ENCODE measurements around the gene CA14. TPM values are rescaled to one million over a fixed set of nuclear protein-coding genes. Genes with fewer than 3 reads are reported as not detected.
A peak's percentile ranks its signal among the peaks of the same experiment; 100 is the strongest.
"Not testable (repeated sequence)": the region's sequence is repeated elsewhere in the genome, so short reads cannot be mapped to it uniquely, and the experiment has no call there.

Gene CA14
- total RNA-seq, 6 donors from 2014 or later: 0.61 to 1.0 (median 0.63) TPM; not detected in 2

DNA sequence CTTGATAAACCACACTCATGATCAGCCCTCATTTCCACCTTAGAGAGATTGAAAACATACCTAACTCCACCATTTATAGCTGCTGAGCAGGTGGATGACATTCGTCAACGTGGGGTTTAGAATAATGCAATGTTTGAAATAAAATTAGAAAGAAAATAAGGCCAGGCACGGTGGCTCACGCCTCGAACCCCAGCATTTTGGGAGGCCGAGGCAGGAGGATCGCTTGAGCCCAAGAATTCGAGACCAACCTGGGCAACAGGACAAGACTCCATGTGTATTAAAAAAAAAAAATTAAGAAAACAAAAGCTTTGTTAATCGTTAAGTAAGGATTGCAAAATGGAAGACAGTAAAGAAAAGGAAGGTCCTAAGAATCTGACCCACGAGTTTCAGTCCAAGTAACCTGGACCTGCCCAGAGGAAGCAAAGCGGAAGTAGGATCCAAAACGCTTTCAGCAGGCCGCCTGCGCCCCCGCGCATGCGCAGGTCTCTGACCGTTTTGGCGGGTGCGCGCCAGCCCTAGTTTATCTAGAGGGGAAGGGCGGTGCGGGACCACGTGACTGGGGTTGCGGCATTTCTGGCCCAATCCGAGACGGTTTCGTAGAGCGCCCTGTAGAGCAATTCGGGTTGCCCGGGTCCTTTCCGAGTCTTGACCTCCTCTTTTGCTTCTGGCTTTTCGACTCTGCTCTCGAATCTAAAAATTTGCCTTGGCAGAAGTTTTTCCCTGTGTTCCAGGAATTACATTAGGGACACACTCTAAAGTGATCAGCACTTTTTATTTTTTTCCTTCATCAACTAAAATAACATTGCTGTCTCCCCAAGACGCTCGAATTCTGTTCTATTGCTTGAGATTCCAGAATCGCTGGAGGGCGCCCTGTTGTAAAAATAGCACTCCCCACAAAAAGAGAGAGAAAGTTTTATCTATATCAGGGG, 44.1 kb upstream of the CA14 start:
- peaks cover 4 to 5% (median 4%) of the 10 kb centered on the region in 4 donors for H3K4me1 ChIP-seq
- H3K9me3 ChIP-seq: no peaks in the 10 kb centered on the region
- DNase-seq (peak; percentile 95 to 97), ATAC-seq (ENCODE audit: low FRiP score in 2 of 2) (peak; percentile 98 to 100)
- peak overlapping the region in 3 of 4 donors; percentile 40 to 50 (median 50) for H3K4me3 ChIP-seq
- TF ChIP-seq POLR2A (IDR thresholded peaks at IDR 0.05) (peak in 3 of 4 donors; percentile 26 to 59 (median 40)), EP300 (IDR thresholded peaks at IDR 0.05) (peak in 1 of 4 donors; percentile 2), POLR2AphosphoS5 (IDR thresholded peaks at IDR 0.05) (peak in 1 of 2 donors; percentile 65)
- TF ChIP-seq, protein P1, sequence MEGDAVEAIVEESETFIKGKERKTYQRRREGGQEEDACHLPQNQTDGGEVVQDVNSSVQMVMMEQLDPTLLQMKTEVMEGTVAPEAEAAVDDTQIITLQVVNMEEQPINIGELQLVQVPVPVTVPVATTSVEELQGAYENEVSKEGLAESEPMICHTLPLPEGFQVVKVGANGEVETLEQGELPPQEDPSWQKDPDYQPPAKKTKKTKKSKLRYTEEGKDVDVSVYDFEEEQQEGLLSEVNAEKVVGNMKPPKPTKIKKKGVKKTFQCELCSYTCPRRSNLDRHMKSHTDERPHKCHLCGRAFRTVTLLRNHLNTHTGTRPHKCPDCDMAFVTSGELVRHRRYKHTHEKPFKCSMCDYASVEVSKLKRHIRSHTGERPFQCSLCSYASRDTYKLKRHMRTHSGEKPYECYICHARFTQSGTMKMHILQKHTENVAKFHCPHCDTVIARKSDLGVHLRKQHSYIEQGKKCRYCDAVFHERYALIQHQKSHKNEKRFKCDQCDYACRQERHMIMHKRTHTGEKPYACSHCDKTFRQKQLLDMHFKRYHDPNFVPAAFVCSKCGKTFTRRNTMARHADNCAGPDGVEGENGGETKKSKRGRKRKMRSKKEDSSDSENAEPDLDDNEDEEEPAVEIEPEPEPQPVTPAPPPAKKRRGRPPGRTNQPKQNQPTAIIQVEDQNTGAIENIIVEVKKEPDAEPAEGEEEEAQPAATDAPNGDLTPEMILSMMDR (IDR thresholded peaks at IDR 0.05): peak in 3 of 6 experiments; percentile 25 to 39 (median 30)
- WGBS, 2 donors: 17 to 18% methylated on average over 38 of the region's 38 CpGs
- H3K27me3 ChIP-seq: no peaks in the 10 kb centered on the region
- H3K36me3 ChIP-seq: no peaks in the 10 kb centered on the region
- peak overlapping the region; percentile 74 to 89 (median 86) for H3K27ac ChIP-seq

DNA sequence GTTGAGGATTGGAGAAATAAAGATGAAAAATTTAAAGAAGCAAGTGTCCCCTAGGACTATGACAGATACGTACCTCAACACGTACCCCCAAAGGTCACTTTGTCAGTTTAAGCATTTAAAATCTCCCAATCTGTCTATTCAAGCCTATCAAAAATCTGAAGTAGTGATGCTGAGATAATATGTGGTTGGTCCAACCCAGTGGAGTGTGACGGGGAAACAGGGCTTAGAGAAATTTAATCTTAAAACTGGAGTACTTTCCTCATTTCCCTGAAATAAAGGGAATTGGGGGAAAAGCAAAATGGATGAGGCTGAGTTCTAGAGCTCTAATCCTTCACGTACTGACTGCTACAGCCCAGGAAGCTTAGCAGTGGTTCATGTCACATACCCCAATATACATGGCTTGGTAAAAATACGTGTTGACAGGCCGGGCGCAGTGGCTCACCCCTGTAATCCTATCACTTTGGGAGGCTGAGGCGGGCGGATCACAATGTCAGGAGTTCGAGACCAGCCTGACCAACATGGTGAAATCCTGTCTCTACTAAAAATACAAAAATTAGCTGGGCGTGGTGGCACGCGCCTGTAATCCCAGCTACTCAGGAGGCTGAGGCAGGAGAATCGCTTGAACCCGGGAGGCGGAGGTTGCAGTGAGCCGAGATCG, 43.3 kb upstream of the CA14 start:
- ATAC-seq (ENCODE audit: low FRiP score in 2 of 2): peak in 1 of 2 donors; percentile 16
- not testable (repeated sequence) for H3K36me3 ChIP-seq, DNase-seq, H3K27me3 ChIP-seq, H3K9me3 ChIP-seq, H3K4me1 ChIP-seq
- peak overlapping the region; percentile 74 to 89 (median 86) for H3K27ac ChIP-seq
- peak overlapping the region in 3 of 4 donors; percentile 40 to 50 (median 50) for H3K4me3 ChIP-seq
- WGBS, 2 donors: 76 to 80% methylated on average over 18 of the region's 18 CpGs
- TF ChIP-seq, protein P1 (IDR thresholded peaks at IDR 0.05): peak in 1 of 6 experiments; percentile 16

DNA sequence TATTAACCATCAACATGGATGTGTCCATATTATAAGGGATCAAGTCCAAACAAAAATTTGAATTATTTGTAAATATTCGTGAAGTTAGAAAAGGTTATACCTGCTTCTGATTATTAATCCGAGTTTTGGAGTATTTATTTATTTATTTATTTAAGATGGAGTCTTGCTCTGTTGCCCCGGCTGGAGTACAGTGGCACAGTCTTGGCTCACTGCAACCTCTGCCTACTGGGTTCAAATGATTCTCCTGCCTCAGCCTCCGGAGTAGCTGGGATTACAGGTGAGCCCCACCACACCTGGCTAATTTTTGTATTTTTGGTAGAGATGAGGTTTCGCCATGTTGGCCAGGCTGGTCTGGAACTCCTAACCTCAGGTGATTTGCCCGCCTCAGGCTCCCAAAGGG, 41.7 kb upstream of the CA14 start:
- 94 to 97% methylated on average over 5 to 6 of the region's 6 CpGs for WGBS, 2 donors

DNA sequence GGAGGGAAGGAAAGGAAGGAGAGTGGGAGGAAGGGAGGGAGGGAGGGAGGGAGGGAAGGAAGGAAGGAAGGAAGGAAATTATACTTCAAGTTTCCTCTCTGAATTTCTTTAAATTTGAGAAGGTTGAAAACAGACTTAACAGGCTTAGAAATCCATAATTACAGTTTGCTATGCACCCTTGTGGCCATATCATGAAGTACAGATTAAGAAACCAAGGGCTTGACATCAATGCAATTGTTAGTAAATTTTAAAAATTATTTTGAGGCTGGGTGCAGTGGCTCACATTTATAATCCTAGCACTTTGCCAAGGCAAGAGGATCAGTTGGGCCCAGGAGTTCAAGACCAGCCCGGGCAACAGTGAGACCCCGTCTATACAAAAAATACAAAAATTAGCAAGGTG, 36.0 kb upstream of the CA14 start:
- DNase-seq (no peak), ATAC-seq (ENCODE audit: low FRiP score in 2 of 2) (no peak)
- no peak overlapping the region for H3K4me3 ChIP-seq
- H3K9me3 ChIP-seq: no peaks in the 10 kb centered on the region
- whole genome bisulfite sequencing, 2 donors: 93 to 97% methylated on average over 2 of the region's 2 CpGs
- no peaks in the 10 kb centered on the region for H3K27me3 ChIP-seq
- TF ChIP-seq EP300 (IDR thresholded peaks at IDR 0.05) (no peak), POLR2AphosphoS5 (IDR thresholded peaks at IDR 0.05) (no peak), POLR2A (IDR thresholded peaks at IDR 0.05) (no peak)
- TF ChIP-seq, protein P1 (IDR thresholded peaks at IDR 0.05): peak in 3 of 6 experiments; percentile 25 to 31 (median 29)
- no peak overlapping the region for H3K27ac ChIP-seq
- peaks cover 0 to 59% (median 23%) of the 10 kb centered on the region in 4 donors for H3K36me3 ChIP-seq
- H3K4me1 ChIP-seq: no peaks in the 10 kb centered on the region

More for the DNA sequence above, 41.7 kb upstream of the CA14 start:
- not testable (repeated sequence) for H3K4me3 ChIP-seq; H3K27me3 ChIP-seq; H3K27ac ChIP-seq; DNase-seq; ATAC-seq (ENCODE audit: low FRiP score in 2 of 2); H3K4me1 ChIP-seq; H3K9me3 ChIP-seq
- H3K36me3 ChIP-seq: peaks cover 0 to 11% (median 0%) of the 10 kb centered on the region in 4 donors

DNA sequence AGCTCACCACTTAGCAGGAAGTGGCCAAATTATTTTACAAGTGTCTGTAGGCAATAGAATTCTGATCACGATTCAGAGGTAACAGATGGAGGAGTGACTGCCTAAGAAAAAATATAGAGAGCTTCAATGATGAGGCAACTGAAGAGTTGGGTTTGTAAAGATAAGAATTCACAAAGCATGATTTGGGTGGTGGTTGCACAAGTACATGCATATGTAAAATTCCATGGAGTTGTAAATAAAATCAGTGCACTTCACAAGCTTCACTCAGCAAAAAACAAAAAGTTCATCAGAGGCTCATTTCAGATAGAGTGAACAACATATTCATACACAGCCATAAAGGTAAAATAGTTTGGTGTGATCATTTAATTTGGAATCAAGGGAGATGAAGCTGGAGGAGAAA, 32.6 kb upstream of the CA14 start:
- ATAC-seq (ENCODE audit: low FRiP score in 2 of 2): no peak
- 76 to 83% methylated on average over 1 of the region's 1 CpG for WGBS, 2 donors

More for the DNA sequence above, 32.6 kb upstream of the CA14 start:
- Histone ChIP-seq H3K9me3 (no peaks in the 10 kb centered on the region), H3K27ac (no peak overlapping the region), H3K4me3 (no peak overlapping the region), H3K36me3 (peaks cover 0 to 87% (median 27%) of the 10 kb centered on the region in 4 donors), H3K4me1 (no peaks in the 10 kb centered on the region), H3K27me3 (no peaks in the 10 kb centered on the region)
- TF ChIP-seq, protein P1 (IDR thresholded peaks at IDR 0.05): no peak
- TF ChIP-seq POLR2A (IDR thresholded peaks at IDR 0.05): no peak
- TF ChIP-seq POLR2AphosphoS5 (IDR thresholded peaks at IDR 0.05): no peak
- no peak for TF ChIP-seq EP300 (IDR thresholded peaks at IDR 0.05)
- DNase-seq: no peak

All from upper lobe of left lung (tissue), 6 donors.